Measurements from ENCODE around the gene THOC5.
"Not testable (repeated sequence)": the region's sequence is repeated elsewhere in the genome, so short reads cannot be mapped to it uniquely, and the experiment has no call there.

The THOC5 gene

DNA sequence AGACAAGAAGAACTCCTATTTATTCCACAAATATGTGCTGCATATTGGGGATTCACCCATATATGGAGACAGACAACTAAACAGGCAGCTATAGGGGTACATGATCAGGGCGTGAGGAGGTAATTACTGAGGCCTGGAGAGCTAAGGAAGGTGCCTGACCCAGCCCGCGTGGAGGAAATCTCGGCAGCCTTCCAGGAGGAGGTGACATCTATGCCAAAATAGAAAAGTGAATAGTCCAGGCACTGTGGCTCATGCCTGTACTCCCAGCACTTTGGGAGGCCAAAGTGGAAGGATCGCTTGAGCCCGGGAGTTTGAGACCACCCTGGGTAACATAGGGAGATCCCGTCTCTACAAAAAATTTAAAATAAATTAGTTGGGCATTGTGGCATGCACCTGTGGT lies 13.8 kb upstream of the THOC5 start:
- Histone ChIP-seq H3K27me3 (ENCODE audit: control insufficient read depth in 1 of 2, insufficient read depth in 1 of 2, low read length in 2 of 2) (no peaks in the 10 kb centered on the region), H2BK15ac (ENCODE audit: low read depth, poor library complexity, severe bottlenecking) (no peak overlapping the region), H2BK12ac (ENCODE audit: low read length in 2 of 2) (no peak overlapping the region), H2BK120ac (ENCODE audit: low read depth, low read length) (no peak overlapping the region), H4K8ac (ENCODE audit: low read length) (no peak overlapping the region), H3K18ac (ENCODE audit: low read depth in 1 of 2, low read length in 2 of 2) (no peak overlapping the region), H2BK5ac (ENCODE audit: low read depth, low read length, poor library complexity, severe bottlenecking) (no peak overlapping the region), H3K9ac (ENCODE audit: low read length) (no peak overlapping the region), H3K27ac (ENCODE audit: low read length, poor library complexity, severe bottlenecking) (no peak overlapping the region), H3K9me3 (ENCODE audit: control insufficient read depth, low read length) (no peaks in the 10 kb centered on the region), H3K36me3 (ENCODE audit: control insufficient read depth in 1 of 2, insufficient read depth in 2 of 2, low read depth in 1 of 2, low read length in 2 of 2) (peaks cover 42 to 67% of the 10 kb centered on the region in 2 experiments), H2AFZ (ENCODE audit: low read depth, low read length) (no peak overlapping the region), H3K4me1 (ENCODE audit: control insufficient read depth, insufficient read depth, low read depth, low read length) (no peaks in the 10 kb centered on the region), H3K79me1 (replicated peaks; ENCODE audit: low read length, poor library complexity, severe bottlenecking) (peaks cover 11% of the 10 kb centered on the region), H4K91ac (ENCODE audit: low read length) (no peak overlapping the region), H3K23ac (ENCODE audit: low read length in 2 of 2) (no peak overlapping the region), H2AK5ac (ENCODE audit: low read length, severe bottlenecking) (no peak overlapping the region), H3K4me3 (ENCODE audit: insufficient read depth in 1 of 2, low read depth in 1 of 2, low read length in 2 of 2) (no peak overlapping the region), H3K4me2 (ENCODE audit: low read length, poor library complexity, severe bottlenecking) (no peak overlapping the region), H3K14ac (ENCODE audit: low read length in 2 of 2) (no peak overlapping the region), H3K4ac (ENCODE audit: low read depth in 1 of 2, low read length in 2 of 2) (no peak overlapping the region)
- DNase-seq: no peak
- WGBS: 99% methylated on average over 7 of the region's 7 CpGs

DNA sequence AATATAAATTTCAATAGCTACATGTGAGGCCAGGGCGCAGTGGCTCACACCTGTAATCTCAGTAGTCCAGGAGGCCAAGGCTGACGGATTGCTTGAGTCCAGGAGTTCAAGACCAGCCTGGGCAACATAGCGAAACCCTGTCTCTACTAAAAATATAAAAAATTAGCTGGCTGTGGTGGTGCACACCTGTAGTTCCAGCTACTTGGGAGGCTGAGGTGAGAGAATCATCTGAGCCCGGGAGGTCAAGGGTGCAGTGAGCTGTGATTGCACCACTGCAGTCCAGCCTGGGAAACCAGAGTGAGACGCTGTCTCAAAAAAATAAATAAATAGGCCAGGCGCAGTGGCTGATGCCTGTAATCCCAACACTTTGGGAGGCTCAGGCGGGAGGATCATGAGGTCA lies 13.0 kb upstream of the THOC5 start:
- not testable (repeated sequence) for H2BK12ac ChIP-seq (ENCODE audit: low read length in 2 of 2); H2AK5ac ChIP-seq (ENCODE audit: low read length, severe bottlenecking); H3K18ac ChIP-seq (ENCODE audit: low read depth in 1 of 2, low read length in 2 of 2); H2BK5ac ChIP-seq (ENCODE audit: low read depth, low read length, poor library complexity, severe bottlenecking); H2AFZ ChIP-seq (ENCODE audit: low read depth, low read length); H3K4me2 ChIP-seq (ENCODE audit: low read length, poor library complexity, severe bottlenecking); H3K4me3 ChIP-seq (ENCODE audit: insufficient read depth in 1 of 2, low read depth in 1 of 2, low read length in 2 of 2); H3K23ac ChIP-seq (ENCODE audit: low read length in 2 of 2); H3K27me3 ChIP-seq (ENCODE audit: control insufficient read depth in 1 of 2, insufficient read depth in 1 of 2, low read length in 2 of 2); H4K8ac ChIP-seq (ENCODE audit: low read length); H3K4ac ChIP-seq (ENCODE audit: low read depth in 1 of 2, low read length in 2 of 2); H3K27ac ChIP-seq (ENCODE audit: low read length, poor library complexity, severe bottlenecking); H3K14ac ChIP-seq (ENCODE audit: low read length in 2 of 2); H3K9ac ChIP-seq (ENCODE audit: low read length); H2BK15ac ChIP-seq (ENCODE audit: low read depth, poor library complexity, severe bottlenecking); H3K4me1 ChIP-seq (ENCODE audit: control insufficient read depth, insufficient read depth, low read depth, low read length); H4K91ac ChIP-seq (ENCODE audit: low read length); H2BK120ac ChIP-seq (ENCODE audit: low read depth, low read length); DNase-seq; H3K9me3 ChIP-seq (ENCODE audit: control insufficient read depth, low read length)
- WGBS: 97% methylated on average over 6 of the region's 7 CpGs
- Histone ChIP-seq H3K79me1 (replicated peaks; ENCODE audit: low read length, poor library complexity, severe bottlenecking) (peaks cover 11% of the 10 kb centered on the region), H3K36me3 (ENCODE audit: control insufficient read depth in 1 of 2, insufficient read depth in 2 of 2, low read depth in 1 of 2, low read length in 2 of 2) (peaks cover 50 to 75% of the 10 kb centered on the region in 2 experiments)

DNA sequence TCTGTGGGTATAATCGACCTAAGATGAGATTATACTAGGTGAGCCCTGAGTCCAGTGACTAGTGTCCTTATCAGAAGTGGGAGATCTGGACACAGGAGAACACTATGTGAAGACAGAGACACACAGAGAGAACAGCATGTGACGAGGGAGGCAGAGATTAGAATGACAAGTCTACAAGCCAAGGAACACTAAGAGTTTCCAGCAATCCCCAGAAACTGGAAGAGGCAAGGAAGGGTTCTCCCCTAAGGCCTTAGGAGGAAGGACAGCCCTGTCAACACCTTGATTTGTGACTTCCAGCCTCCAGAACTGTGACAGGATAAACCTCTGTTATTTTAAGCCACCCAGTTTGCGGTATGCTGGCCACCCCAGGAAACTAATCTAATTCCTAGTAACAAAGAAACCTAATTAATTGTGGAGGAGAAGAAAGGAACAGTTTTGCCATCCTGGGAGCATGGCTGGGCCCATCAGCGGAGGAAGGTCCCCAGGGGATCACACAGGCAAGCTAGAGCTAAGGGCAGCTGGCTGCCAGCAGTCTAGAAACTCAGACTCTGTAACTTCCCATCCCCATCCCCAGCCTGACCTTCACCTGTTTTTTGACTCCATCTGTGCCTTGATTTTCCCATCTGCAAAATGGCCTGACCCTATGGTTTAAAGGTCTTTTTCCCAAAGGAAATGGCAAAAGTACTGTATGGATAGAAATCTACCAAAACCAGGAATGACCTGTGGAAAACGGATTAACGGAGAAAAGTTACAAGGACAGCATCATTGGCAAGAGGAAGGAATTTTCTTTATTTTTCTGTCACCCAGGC lies 10.3 kb upstream of the THOC5 start:
- H3K4me3 ChIP-seq (ENCODE audit: insufficient read depth in 1 of 2, low read depth in 1 of 2, low read length in 2 of 2): no peak overlapping the region
- no peak overlapping the region for H3K23ac ChIP-seq (ENCODE audit: low read length in 2 of 2)
- no peak overlapping the region for H2BK5ac ChIP-seq (ENCODE audit: low read depth, low read length, poor library complexity, severe bottlenecking)
- H2AK5ac ChIP-seq (ENCODE audit: low read length, severe bottlenecking): no peak overlapping the region
- no peak overlapping the region for H2BK15ac ChIP-seq (ENCODE audit: low read depth, poor library complexity, severe bottlenecking)
- H2BK120ac ChIP-seq (ENCODE audit: low read depth, low read length): no peak overlapping the region
- H3K9ac ChIP-seq (ENCODE audit: low read length): no peak overlapping the region
- H4K8ac ChIP-seq (ENCODE audit: low read length): no peak overlapping the region
- H3K4ac ChIP-seq (ENCODE audit: low read depth in 1 of 2, low read length in 2 of 2): no peak overlapping the region
- WGBS: 91% methylated on average over 5 of the region's 6 CpGs
- H2BK12ac ChIP-seq (ENCODE audit: low read length in 2 of 2): no peak overlapping the region
- no peaks in the 10 kb centered on the region for H3K4me1 ChIP-seq (ENCODE audit: control insufficient read depth, insufficient read depth, low read depth, low read length)
- H3K9me3 ChIP-seq (ENCODE audit: control insufficient read depth, low read length): no peaks in the 10 kb centered on the region
- H4K91ac ChIP-seq (ENCODE audit: low read length): no peak overlapping the region
- no peak overlapping the region for H2AFZ ChIP-seq (ENCODE audit: low read depth, low read length)
- H3K14ac ChIP-seq (ENCODE audit: low read length in 2 of 2): no peak overlapping the region
- no peaks in the 10 kb centered on the region for H3K27me3 ChIP-seq (ENCODE audit: control insufficient read depth in 1 of 2, insufficient read depth in 1 of 2, low read length in 2 of 2)
- no peak overlapping the region for H3K4me2 ChIP-seq (ENCODE audit: low read length, poor library complexity, severe bottlenecking)
- no peaks in the 10 kb centered on the region for H3K79me1 ChIP-seq (replicated peaks; ENCODE audit: low read length, poor library complexity, severe bottlenecking)
- no peak overlapping the region for H3K27ac ChIP-seq (ENCODE audit: low read length, poor library complexity, severe bottlenecking)
- peaks cover 64 to 72% of the 10 kb centered on the region in 2 experiments for H3K36me3 ChIP-seq (ENCODE audit: control insufficient read depth in 1 of 2, insufficient read depth in 2 of 2, low read depth in 1 of 2, low read length in 2 of 2)
- DNase-seq: no peak
- H3K18ac ChIP-seq (ENCODE audit: low read depth in 1 of 2, low read length in 2 of 2): no peak overlapping the region

DNA sequence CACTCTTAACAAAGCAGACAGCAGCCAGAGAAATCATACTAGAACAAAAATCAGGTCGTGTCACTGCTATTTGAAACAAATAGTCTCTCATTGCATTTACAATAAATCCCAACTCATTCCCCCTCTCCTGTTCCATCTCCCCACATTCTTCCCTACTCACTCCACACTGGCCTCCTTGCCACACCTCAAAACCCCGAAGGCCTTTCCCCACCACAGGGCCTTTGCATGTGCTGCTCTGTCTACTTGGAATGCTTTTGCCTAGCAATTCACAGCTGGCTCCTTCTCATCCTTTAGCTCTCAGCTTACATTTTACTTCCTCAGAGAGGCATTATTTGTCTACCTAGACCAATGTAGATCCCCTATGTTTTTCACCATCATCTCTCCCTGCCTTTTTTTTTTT lies 6.3 kb upstream of the THOC5 start:
- no peak overlapping the region for H2AK5ac ChIP-seq (ENCODE audit: low read length, severe bottlenecking)
- H3K4me3 ChIP-seq (ENCODE audit: insufficient read depth in 1 of 2, low read depth in 1 of 2, low read length in 2 of 2): no peak overlapping the region
- no peak overlapping the region for H4K8ac ChIP-seq (ENCODE audit: low read length)
- WGBS: 96% methylated on average over 2 of the region's 2 CpGs
- H2BK5ac ChIP-seq (ENCODE audit: low read depth, low read length, poor library complexity, severe bottlenecking): no peak overlapping the region
- H3K27me3 ChIP-seq (ENCODE audit: control insufficient read depth in 1 of 2, insufficient read depth in 1 of 2, low read length in 2 of 2): no peaks in the 10 kb centered on the region
- H3K23ac ChIP-seq (ENCODE audit: low read length in 2 of 2): no peak overlapping the region
- no peak overlapping the region for H2AFZ ChIP-seq (ENCODE audit: low read depth, low read length)
- H2BK120ac ChIP-seq (ENCODE audit: low read depth, low read length): no peak overlapping the region
- H3K9ac ChIP-seq (ENCODE audit: low read length): no peak overlapping the region
- no peaks in the 10 kb centered on the region for H3K4me1 ChIP-seq (ENCODE audit: control insufficient read depth, insufficient read depth, low read depth, low read length)
- H3K18ac ChIP-seq (ENCODE audit: low read depth in 1 of 2, low read length in 2 of 2): no peak overlapping the region
- no peak overlapping the region for H2BK12ac ChIP-seq (ENCODE audit: low read length in 2 of 2)
- no peak overlapping the region for H3K4ac ChIP-seq (ENCODE audit: low read depth in 1 of 2, low read length in 2 of 2)
- no peak overlapping the region for H3K14ac ChIP-seq (ENCODE audit: low read length in 2 of 2)
- H4K91ac ChIP-seq (ENCODE audit: low read length): no peak overlapping the region
- H3K36me3 ChIP-seq (ENCODE audit: control insufficient read depth in 1 of 2, insufficient read depth in 2 of 2, low read depth in 1 of 2, low read length in 2 of 2): peaks cover 76 to 79% of the 10 kb centered on the region in 2 experiments
- H3K9me3 ChIP-seq (ENCODE audit: control insufficient read depth, low read length): no peaks in the 10 kb centered on the region
- H3K4me2 ChIP-seq (ENCODE audit: low read length, poor library complexity, severe bottlenecking): no peak overlapping the region
- peaks cover 2% of the 10 kb centered on the region for H3K79me1 ChIP-seq (replicated peaks; ENCODE audit: low read length, poor library complexity, severe bottlenecking)
- no peak overlapping the region for H2BK15ac ChIP-seq (ENCODE audit: low read depth, poor library complexity, severe bottlenecking)
- H3K27ac ChIP-seq (ENCODE audit: low read length, poor library complexity, severe bottlenecking): no peak overlapping the region
- DNase-seq: no peak
